HCT116 (cell line): ENCODE results near the gene TENM3.

ENCODE experiments used
- CEBPB ChIP-seq: IDR thresholded peaks from 2 replicates; pipeline ENCODE4 v1.6.1; 2012; ENCODE audit warnings: low read depth
- EZH2 ChIP-seq: fragments of 200-600 bp; sonication (generic); IDR thresholded peaks from 2 replicates; pipeline ENCODE4 v1.6.1; 2017; ENCODE audit warnings: antibody characterized with exemption, mixed run types
- EZH2phosphoT487 ChIP-seq: fragments of 200-600 bp; IDR thresholded peaks from 2 replicates; pipeline ENCODE4 v1.6.1; 2018; ENCODE audit warnings: antibody characterized with exemption, borderline replicate concordance
- POLR2A ChIP-seq: IDR thresholded peaks from 2 replicates; pipeline ENCODE4 v1.7.0; 2011; ENCODE audit warnings: borderline replicate concordance; ENCODE audit not compliant: insufficient read depth, insufficient read length; ENCODE audit errors: extremely low read depth
- POLR2AphosphoS5 ChIP-seq: IDR thresholded peaks from 2 replicates; pipeline ENCODE4 v1.6.1; 2011; ENCODE audit warnings: mild to moderate bottlenecking, low read depth, low read length, moderate library complexity
- RAD21 ChIP-seq: IDR thresholded peaks from 2 replicates; pipeline ENCODE4 v1.6.1; 2012; ENCODE audit warnings: low read depth, mild to moderate bottlenecking
- REST ChIP-seq: IDR thresholded peaks from 2 replicates; pipeline ENCODE4 v1.6.1; 2012; ENCODE audit warnings: low read depth
- TCF7L2 ChIP-seq: IDR thresholded peaks from 2 replicates; pipeline ENCODE4 v1.7.0; 2011; ENCODE audit warnings: borderline replicate concordance, inconsistent platforms; ENCODE audit not compliant: insufficient read depth, insufficient read length; ENCODE audit errors: extremely low read depth
- YY1 ChIP-seq: IDR thresholded peaks from 2 replicates; pipeline ENCODE4 v1.6.1; 2011; ENCODE audit warnings: low read length, low read depth, moderate library complexity, mild to moderate bottlenecking; ENCODE audit not compliant: insufficient replicate concordance; ENCODE audit errors: extremely low read depth
- ZFX ChIP-seq: fragments of 450-650 bp; IDR thresholded peaks from 2 replicates; pipeline ENCODE4 v1.6.1; 2017
- ZNF274 ChIP-seq: fragments of 200-500 bp; sonication (Bioruptor generic); IDR thresholded peaks from 2 replicates; pipeline ENCODE4 v1.6.1; 2014; ENCODE audit warnings: mild to moderate bottlenecking, low read depth, low read length, inconsistent platforms
- TF ChIP-seq, protein P1 (sequence below), 3 experiments: fragments of 200-600 bp in 1 of 3; sonication (generic) in 1 of 3; IDR thresholded peaks in 2 of 3; conservative IDR thresholded peaks in 1 of 3; 2 replicates each; pipeline ENCODE4 v1.5.1; 2012 to 2017; ENCODE audit warnings: low read depth in 2 of 3, low read length in 2 of 3, antibody characterized with exemption in 1 of 3, borderline replicate concordance in 1 of 3, control low read depth in 1 of 3, mild to moderate bottlenecking in 1 of 3, mixed read lengths in 1 of 3, mixed run types in 1 of 3, moderate library complexity in 1 of 3; ENCODE audit not compliant: insufficient read depth in 1 of 3
- TF ChIP-seq, protein P2 (sequence below): IDR thresholded peaks from 2 replicates; pipeline ENCODE4 v1.6.1; 2012

- no peak for TF ChIP-seq REST
- TF ChIP-seq, protein P1, sequence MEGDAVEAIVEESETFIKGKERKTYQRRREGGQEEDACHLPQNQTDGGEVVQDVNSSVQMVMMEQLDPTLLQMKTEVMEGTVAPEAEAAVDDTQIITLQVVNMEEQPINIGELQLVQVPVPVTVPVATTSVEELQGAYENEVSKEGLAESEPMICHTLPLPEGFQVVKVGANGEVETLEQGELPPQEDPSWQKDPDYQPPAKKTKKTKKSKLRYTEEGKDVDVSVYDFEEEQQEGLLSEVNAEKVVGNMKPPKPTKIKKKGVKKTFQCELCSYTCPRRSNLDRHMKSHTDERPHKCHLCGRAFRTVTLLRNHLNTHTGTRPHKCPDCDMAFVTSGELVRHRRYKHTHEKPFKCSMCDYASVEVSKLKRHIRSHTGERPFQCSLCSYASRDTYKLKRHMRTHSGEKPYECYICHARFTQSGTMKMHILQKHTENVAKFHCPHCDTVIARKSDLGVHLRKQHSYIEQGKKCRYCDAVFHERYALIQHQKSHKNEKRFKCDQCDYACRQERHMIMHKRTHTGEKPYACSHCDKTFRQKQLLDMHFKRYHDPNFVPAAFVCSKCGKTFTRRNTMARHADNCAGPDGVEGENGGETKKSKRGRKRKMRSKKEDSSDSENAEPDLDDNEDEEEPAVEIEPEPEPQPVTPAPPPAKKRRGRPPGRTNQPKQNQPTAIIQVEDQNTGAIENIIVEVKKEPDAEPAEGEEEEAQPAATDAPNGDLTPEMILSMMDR (IDR thresholded peaks at IDR 0.05 in 2 of 3, conservative IDR thresholded peaks at IDR 0.05 in 1 of 3; ENCODE audit: borderline replicate concordance in 1 of 3, insufficient read depth in 1 of 3, low read depth in 2 of 3, low read length in 2 of 3): no peak
- TF ChIP-seq CEBPB: no peak
- no peak for TF ChIP-seq POLR2A
- TF ChIP-seq EZH2: no peak
- no peak for TF ChIP-seq ZNF274
- TF ChIP-seq ZFX: no peak
- TF ChIP-seq YY1: no peak
- no peak for TF ChIP-seq POLR2AphosphoS5
- TF ChIP-seq TCF7L2: no peak
- TF ChIP-seq EZH2phosphoT487: no peak
- TF ChIP-seq RAD21: no peak
- TF ChIP-seq, protein P2, sequence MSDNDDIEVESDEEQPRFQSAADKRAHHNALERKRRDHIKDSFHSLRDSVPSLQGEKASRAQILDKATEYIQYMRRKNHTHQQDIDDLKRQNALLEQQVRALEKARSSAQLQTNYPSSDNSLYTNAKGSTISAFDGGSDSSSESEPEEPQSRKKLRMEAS: no peak
These were observed 50.6 kb downstream of the TENM3 start for GRCh38 chr4:182293691-182294255.
